Measurements from ENCODE around the gene LGALS14. TPM values are rescaled to one million over a fixed set of nuclear protein-coding genes. Genes with fewer than 3 reads are reported as not detected.

LGALS14 gene
- total RNA-seq, 2 donors from 2014 or later: 4.3 to 9.5 TPM

- H3K36me3 Mint-ChIP-seq (ENCODE audit: insufficient read depth in 2 of 2): no peaks in the 10 kb centered on the region
- peak; percentile 58 to 74 for ATAC-seq (replicated peaks in 1 of 2)
- peak in 1 of 2 donors; percentile 7 for DNase-seq
- H3K27ac Mint-ChIP-seq: no peak overlapping the region
- no peaks in the 10 kb centered on the region for H3K9me3 Mint-ChIP-seq
- no peak overlapping the region for H3K4me3 Mint-ChIP-seq
- peaks cover 36% of the 10 kb centered on the region for H3K4me1 Mint-ChIP-seq (ENCODE audit: low read depth)
- peaks cover 1% of the 10 kb centered on the region for H3K27me3 Mint-ChIP-seq (ENCODE audit: low read depth)
Observed at GRCh38 chr19:39737351-39737750, 33.1 kb downstream of the LGALS14 start.

DNA sequence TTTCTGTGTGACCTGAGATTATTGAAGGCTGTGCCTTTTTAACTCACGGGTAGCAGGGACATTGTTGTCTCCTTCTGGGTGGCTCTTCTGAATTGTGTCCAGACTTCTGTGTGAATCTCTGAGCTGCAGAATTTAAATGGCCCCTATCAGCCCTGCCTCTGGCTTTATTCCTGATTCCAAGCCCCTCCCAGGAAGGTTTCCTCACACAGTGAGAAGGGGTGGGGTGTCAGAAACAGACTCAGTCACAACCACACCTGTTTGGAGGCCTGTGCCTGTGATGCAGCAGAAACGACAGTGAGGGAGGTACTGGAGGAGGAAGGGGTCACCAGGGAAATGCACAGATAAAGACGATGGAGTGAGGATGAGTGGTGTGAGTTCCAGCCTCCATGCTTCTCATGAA is 33.6 kb downstream of the LGALS14 start, which contains the start of gene CLC:
Gene CLC (minus strand): TSS at position 139 of the 400 bp plus-strand sequence. CDS start 77 bp downstream, at position 62.
- Mint-ChIP-seq H3K27ac (no peak within 1 kb of the TSS), H3K9me3 (no peaks in the 10 kb centered on the region), H3K27me3 (ENCODE audit: low read depth) (peaks cover 7% of the 10 kb centered on the region), H3K4me3 (no peak within 1 kb of the TSS), H3K36me3 (ENCODE audit: insufficient read depth in 2 of 2) (no peaks in the 10 kb centered on the region), H3K4me1 (ENCODE audit: low read depth) (peaks cover 36% of the 10 kb centered on the region)
- DNase-seq: no peak
- no peak for ATAC-seq (replicated peaks in 1 of 2)

- Mint-ChIP-seq H3K27ac (no peak overlapping the region), H3K4me3 (no peak overlapping the region), H3K36me3 (ENCODE audit: insufficient read depth in 2 of 2) (peaks cover 0 to 1% of the 10 kb centered on the region in 2 donors), H3K4me1 (ENCODE audit: low read depth) (peaks cover 36% of the 10 kb centered on the region), H3K9me3 (no peaks in the 10 kb centered on the region), H3K27me3 (ENCODE audit: low read depth) (peaks cover 16% of the 10 kb centered on the region)
- DNase-seq (no peak), ATAC-seq (replicated peaks in 1 of 2) (no peak)
Observed at GRCh38 chr19:39738814-39739213, 34.5 kb downstream of the LGALS14 start.

- H3K4me3 Mint-ChIP-seq: peak overlapping the region; percentile 69 to 89
- no peak for DNase-seq
- peak; percentile 64 to 68 for ATAC-seq (replicated peaks in 1 of 2)
Observed at GRCh38 chr19:39740395-39740794, 36.1 kb downstream of the LGALS14 start.

DNA sequence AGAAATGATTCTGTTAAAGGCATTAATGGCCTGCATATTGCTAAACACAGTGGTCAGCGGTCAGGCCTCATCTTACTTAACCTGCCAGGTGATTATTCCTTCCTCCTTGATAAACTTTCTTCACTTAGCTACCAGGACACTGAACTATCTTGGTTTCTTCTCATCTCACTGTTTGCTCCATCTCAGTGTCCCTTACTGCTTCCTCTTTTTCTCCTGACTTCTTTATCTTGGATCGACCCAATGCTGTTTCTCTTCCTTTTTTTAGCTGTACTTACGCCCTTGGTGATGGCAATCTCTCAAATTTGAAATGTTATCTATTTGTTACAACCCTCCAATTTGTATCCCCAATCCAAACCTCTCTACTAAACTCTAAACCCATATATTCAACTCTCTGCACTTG is 41.4 kb downstream of the LGALS14 start:
- peaks cover 44% of the 10 kb centered on the region for H3K27me3 Mint-ChIP-seq (ENCODE audit: low read depth)
- no peaks in the 10 kb centered on the region for H3K4me1 Mint-ChIP-seq (ENCODE audit: low read depth)
- H3K4me3 Mint-ChIP-seq: no peak overlapping the region
- H3K27ac Mint-ChIP-seq: no peak overlapping the region
- DNase-seq (no peak), ATAC-seq (replicated peaks in 1 of 2) (no peak)
- no peaks in the 10 kb centered on the region for H3K9me3 Mint-ChIP-seq
- peaks cover 0 to 1% of the 10 kb centered on the region in 2 donors for H3K36me3 Mint-ChIP-seq (ENCODE audit: insufficient read depth in 2 of 2)

More at GRCh38 chr19:39740395-39740794, 36.1 kb downstream of the LGALS14 start:
- Mint-ChIP-seq H3K4me1 (ENCODE audit: low read depth) (peaks cover 31% of the 10 kb centered on the region), H3K27me3 (ENCODE audit: low read depth) (peaks cover 26% of the 10 kb centered on the region), H3K9me3 (no peaks in the 10 kb centered on the region), H3K27ac (peak overlapping the region; percentile 95), H3K36me3 (ENCODE audit: insufficient read depth in 2 of 2) (peaks cover 0 to 1% of the 10 kb centered on the region in 2 donors)

DNA sequence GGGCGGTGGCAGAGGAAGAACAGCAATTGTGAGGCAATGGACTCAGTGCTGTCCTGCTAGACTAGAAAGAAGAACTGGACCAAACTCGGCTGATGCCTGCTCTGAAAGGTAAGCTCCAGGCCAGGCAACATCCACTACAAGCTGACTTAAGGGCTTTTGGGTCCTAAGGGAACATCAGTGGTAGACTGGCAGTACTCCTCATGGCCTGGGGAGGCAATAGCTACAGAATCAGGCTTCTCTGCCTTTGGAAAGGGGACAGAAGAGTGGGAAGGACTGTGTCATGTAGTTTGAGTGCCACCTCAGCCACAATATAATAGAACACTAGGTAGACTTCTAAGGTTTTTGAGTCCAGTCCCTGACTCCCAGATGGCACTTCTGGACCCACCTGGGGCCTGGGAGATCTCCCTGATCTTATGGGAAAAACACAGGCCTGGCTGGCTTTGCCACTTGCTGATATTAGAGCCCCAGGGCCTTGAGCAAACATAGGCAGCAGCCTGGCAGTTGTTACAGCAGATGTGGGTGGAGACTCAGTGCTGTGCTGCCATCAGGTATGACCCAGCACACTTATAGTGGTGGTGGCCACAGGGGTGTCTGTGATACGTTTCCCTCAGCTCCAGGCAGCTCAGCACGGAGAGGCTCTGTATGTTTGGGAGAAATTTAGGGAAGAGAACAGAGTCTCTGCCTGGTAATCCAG is 42.7 kb downstream of the LGALS14 start:
- no peak for DNase-seq
- no peak for ATAC-seq (replicated peaks in 1 of 2)
- H3K9me3 Mint-ChIP-seq: no peaks in the 10 kb centered on the region
- H3K27ac Mint-ChIP-seq: no peak overlapping the region
- H3K4me3 Mint-ChIP-seq: no peak overlapping the region
- H3K27me3 Mint-ChIP-seq (ENCODE audit: low read depth): peaks cover 50% of the 10 kb centered on the region
- no peaks in the 10 kb centered on the region for H3K4me1 Mint-ChIP-seq (ENCODE audit: low read depth)
- H3K36me3 Mint-ChIP-seq (ENCODE audit: insufficient read depth in 2 of 2): peaks cover 0 to 1% of the 10 kb centered on the region in 2 donors

GRCh38 chr19:39749981-39750380 is 45.7 kb downstream of the LGALS14 start:
- Mint-ChIP-seq H3K9me3 (no peaks in the 10 kb centered on the region), H3K27me3 (ENCODE audit: low read depth) (peaks cover 37% of the 10 kb centered on the region), H3K27ac (no peak overlapping the region), H3K4me1 (ENCODE audit: low read depth) (no peaks in the 10 kb centered on the region), H3K36me3 (ENCODE audit: insufficient read depth in 2 of 2) (no peaks in the 10 kb centered on the region), H3K4me3 (no peak overlapping the region)
- DNase-seq: no peak
- no peak for ATAC-seq (replicated peaks in 1 of 2)

DNA sequence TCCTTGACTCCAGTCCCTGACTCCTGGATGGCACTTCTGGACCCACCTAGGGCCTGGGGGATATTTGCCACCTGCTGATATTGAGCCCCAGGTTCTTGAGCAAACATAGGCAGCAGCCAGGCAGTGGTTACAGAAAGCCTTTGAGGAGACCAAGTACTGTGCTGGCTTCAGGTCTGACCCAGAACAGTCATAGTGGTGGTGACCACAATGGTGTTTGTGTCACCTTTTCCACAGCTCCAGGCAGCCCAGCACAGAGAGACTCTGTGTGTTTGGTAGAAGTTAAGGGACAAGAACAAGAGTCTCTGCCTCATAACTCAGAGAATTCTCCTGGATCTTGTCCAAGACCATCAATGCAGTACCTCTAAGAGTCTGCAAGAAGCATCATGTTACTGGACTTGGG is 48.1 kb downstream of the LGALS14 start:
- no peak overlapping the region for H3K27ac Mint-ChIP-seq
- DNase-seq (peak; percentile 48 to 57), ATAC-seq (replicated peaks in 1 of 2) (peak; percentile 100)
- no peak overlapping the region for H3K4me3 Mint-ChIP-seq
- H3K27me3 Mint-ChIP-seq (ENCODE audit: low read depth): peaks cover 23% of the 10 kb centered on the region
- H3K9me3 Mint-ChIP-seq: no peaks in the 10 kb centered on the region
- no peaks in the 10 kb centered on the region for H3K36me3 Mint-ChIP-seq (ENCODE audit: insufficient read depth in 2 of 2)
- no peaks in the 10 kb centered on the region for H3K4me1 Mint-ChIP-seq (ENCODE audit: low read depth)

GRCh38 chr19:39752795-39753194 is 48.5 kb downstream of the LGALS14 start:
- ATAC-seq (replicated peaks in 1 of 2): no peak
- Mint-ChIP-seq H3K4me3 (no peak overlapping the region), H3K4me1 (ENCODE audit: low read depth) (no peaks in the 10 kb centered on the region), H3K9me3 (no peaks in the 10 kb centered on the region), H3K36me3 (ENCODE audit: insufficient read depth in 2 of 2) (no peaks in the 10 kb centered on the region), H3K27me3 (ENCODE audit: low read depth) (peaks cover 27% of the 10 kb centered on the region), H3K27ac (no peak overlapping the region)
- DNase-seq: no peak

- peaks cover 5% of the 10 kb centered on the region for H3K4me1 Mint-ChIP-seq (ENCODE audit: low read depth)
- no peak overlapping the region for H3K27ac Mint-ChIP-seq
- H3K9me3 Mint-ChIP-seq: no peaks in the 10 kb centered on the region
- H3K27me3 Mint-ChIP-seq (ENCODE audit: low read depth): peaks cover 44% of the 10 kb centered on the region
- no peaks in the 10 kb centered on the region for H3K36me3 Mint-ChIP-seq (ENCODE audit: insufficient read depth in 2 of 2)
- DNase-seq (no peak), ATAC-seq (replicated peaks in 1 of 2) (no peak)
- no peak overlapping the region for H3K4me3 Mint-ChIP-seq
Observed at GRCh38 chr19:39754544-39754943, 50.3 kb downstream of the LGALS14 start.

- no peaks in the 10 kb centered on the region for H3K9me3 Mint-ChIP-seq
- H3K4me1 Mint-ChIP-seq (ENCODE audit: low read depth): peaks cover 9% of the 10 kb centered on the region
- ATAC-seq (replicated peaks in 1 of 2): no peak
- H3K27ac Mint-ChIP-seq: no peak overlapping the region
- H3K4me3 Mint-ChIP-seq: no peak overlapping the region
- DNase-seq: no peak
- no peaks in the 10 kb centered on the region for H3K36me3 Mint-ChIP-seq (ENCODE audit: insufficient read depth in 2 of 2)
- peaks cover 48% of the 10 kb centered on the region for H3K27me3 Mint-ChIP-seq (ENCODE audit: low read depth)
Observed at GRCh38 chr19:39754971-39755370, 50.7 kb downstream of the LGALS14 start.
